ENCODE measurements around the gene AIFM1.

The AIFM1 gene

GRCh38 chrX:130167040-130167439 is 1.4 kb upstream of the AIFM1 start:
- TF ChIP-seq CREB1 (IDR thresholded peaks at IDR 0.05; ENCODE audit: low read depth), result no peak
- no peak for TF ChIP-seq TEAD4 (IDR thresholded peaks at IDR 0.05)
- TF ChIP-seq TCF12 (IDR thresholded peaks at IDR 0.05; ENCODE audit: low read depth), result no peak
- TF ChIP-seq MAX (IDR thresholded peaks at IDR 0.05), result no peak
- TF ChIP-seq, protein P1, sequence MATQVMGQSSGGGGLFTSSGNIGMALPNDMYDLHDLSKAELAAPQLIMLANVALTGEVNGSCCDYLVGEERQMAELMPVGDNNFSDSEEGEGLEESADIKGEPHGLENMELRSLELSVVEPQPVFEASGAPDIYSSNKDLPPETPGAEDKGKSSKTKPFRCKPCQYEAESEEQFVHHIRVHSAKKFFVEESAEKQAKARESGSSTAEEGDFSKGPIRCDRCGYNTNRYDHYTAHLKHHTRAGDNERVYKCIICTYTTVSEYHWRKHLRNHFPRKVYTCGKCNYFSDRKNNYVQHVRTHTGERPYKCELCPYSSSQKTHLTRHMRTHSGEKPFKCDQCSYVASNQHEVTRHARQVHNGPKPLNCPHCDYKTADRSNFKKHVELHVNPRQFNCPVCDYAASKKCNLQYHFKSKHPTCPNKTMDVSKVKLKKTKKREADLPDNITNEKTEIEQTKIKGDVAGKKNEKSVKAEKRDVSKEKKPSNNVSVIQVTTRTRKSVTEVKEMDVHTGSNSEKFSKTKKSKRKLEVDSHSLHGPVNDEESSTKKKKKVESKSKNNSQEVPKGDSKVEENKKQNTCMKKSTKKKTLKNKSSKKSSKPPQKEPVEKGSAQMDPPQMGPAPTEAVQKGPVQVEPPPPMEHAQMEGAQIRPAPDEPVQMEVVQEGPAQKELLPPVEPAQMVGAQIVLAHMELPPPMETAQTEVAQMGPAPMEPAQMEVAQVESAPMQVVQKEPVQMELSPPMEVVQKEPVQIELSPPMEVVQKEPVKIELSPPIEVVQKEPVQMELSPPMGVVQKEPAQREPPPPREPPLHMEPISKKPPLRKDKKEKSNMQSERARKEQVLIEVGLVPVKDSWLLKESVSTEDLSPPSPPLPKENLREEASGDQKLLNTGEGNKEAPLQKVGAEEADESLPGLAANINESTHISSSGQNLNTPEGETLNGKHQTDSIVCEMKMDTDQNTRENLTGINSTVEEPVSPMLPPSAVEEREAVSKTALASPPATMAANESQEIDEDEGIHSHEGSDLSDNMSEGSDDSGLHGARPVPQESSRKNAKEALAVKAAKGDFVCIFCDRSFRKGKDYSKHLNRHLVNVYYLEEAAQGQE (IDR thresholded peaks at IDR 0.05; ENCODE audit: low read depth), result no peak
- no peak for TF ChIP-seq EP300 (IDR thresholded peaks at IDR 0.05; ENCODE audit: borderline replicate concordance)
- no peak for TF ChIP-seq NFIC (IDR thresholded peaks at IDR 0.05)
- no peak for TF ChIP-seq ZBTB7A (IDR thresholded peaks at IDR 0.05; ENCODE audit: low read depth)
- TF ChIP-seq RAD21 (IDR thresholded peaks at IDR 0.05; ENCODE audit: low read depth), result no peak
- no peak for TF ChIP-seq TAF1 (IDR thresholded peaks at IDR 0.05; ENCODE audit: low read depth)
- no peak for TF ChIP-seq EGR1 (IDR thresholded peaks at IDR 0.05)
- TF ChIP-seq USF1 (IDR thresholded peaks at IDR 0.05), result no peak
- TF ChIP-seq YY1 (IDR thresholded peaks at IDR 0.05; ENCODE audit: low read depth), result no peak
- TF ChIP-seq CEBPB (IDR thresholded peaks at IDR 0.05), result no peak
- TF ChIP-seq FOXM1 (IDR thresholded peaks at IDR 0.05; ENCODE audit: borderline replicate concordance, low read depth), result no peak

DNA sequence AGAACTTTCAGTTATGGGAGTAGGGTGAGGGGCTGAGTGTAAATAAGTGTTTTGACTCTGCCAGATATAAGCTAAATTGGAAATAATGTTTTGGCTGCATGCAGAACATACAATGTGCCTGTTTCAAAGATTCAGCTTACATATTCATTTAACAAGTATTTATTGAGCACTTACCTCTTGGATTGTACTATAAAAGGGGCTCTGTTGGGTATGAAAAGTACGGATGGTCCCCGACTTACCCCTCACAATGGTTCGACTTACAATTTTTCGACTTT is 799 bp upstream of the AIFM1 start:
- no peak for TF ChIP-seq EGR1 (IDR thresholded peaks at IDR 0.05)
- TF ChIP-seq CEBPB (IDR thresholded peaks at IDR 0.05), result no peak
- no peak for TF ChIP-seq RAD21 (IDR thresholded peaks at IDR 0.05; ENCODE audit: low read depth)
- no peak for TF ChIP-seq TCF12 (IDR thresholded peaks at IDR 0.05; ENCODE audit: low read depth)
- no peak for TF ChIP-seq MAX (IDR thresholded peaks at IDR 0.05)
- TF ChIP-seq USF1 (IDR thresholded peaks at IDR 0.05), result no peak
- TF ChIP-seq, protein P1 (IDR thresholded peaks at IDR 0.05; ENCODE audit: low read depth), result no peak
- no peak for TF ChIP-seq EP300 (IDR thresholded peaks at IDR 0.05; ENCODE audit: borderline replicate concordance)
- TF ChIP-seq NFIC (IDR thresholded peaks at IDR 0.05), result no peak

DNA sequence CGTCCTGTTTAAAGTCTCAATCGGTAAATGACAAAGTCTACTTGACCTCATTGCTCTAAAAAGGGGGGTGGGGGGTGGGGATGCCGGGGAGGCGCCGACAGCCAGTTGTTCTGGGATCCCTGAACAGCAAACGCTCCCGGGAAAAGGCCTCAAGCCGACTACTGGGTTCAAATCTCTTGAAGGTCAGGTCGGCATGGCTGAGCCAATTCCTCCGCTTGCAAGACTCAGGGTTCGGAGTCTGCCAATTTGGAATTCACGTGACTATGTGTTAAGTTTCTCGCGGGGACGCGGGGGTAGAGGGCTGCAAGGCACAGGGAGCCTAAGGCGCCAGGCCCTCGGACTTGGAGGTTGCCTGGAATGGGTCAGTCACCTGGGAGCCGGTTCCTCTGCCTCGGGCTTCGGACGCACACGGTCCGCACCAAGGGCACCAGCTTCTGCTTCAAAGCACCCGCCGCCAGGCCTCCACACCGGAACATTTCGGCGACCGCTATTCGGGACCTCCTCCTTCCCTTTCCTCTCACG is 399 bp downstream of the AIFM1 start:
- TF ChIP-seq CEBPB (IDR thresholded peaks at IDR 0.05), result no peak
- TF ChIP-seq RAD21 (IDR thresholded peaks at IDR 0.05; ENCODE audit: low read depth), result no peak
- TF ChIP-seq TCF12 (IDR thresholded peaks at IDR 0.05; ENCODE audit: low read depth), result no peak
- TF ChIP-seq EP300 (IDR thresholded peaks at IDR 0.05; ENCODE audit: borderline replicate concordance), result no peak

DNA sequence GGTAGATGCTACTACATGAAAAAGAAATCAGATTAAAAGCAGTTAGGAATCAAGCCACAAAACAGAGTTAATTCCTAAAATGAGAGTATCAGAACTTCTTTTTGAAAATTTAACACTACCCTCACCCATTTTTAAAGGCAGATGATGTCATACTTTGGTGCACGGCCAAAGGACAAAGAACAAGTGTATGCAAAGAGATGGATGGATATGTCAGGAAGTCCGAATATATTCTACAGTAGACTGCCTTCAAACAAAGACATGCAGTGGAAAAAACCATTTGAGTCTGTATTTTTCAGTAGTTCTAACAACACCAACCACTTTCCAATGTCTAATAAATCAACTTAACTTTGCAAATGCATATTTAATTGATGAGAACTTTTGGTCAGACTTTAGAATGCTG is 2.2 kb downstream of the AIFM1 start:
- TF ChIP-seq EGR1 (IDR thresholded peaks at IDR 0.05) (no peak), CEBPB (IDR thresholded peaks at IDR 0.05) (no peak), RAD21 (IDR thresholded peaks at IDR 0.05; ENCODE audit: low read depth) (no peak), TAF1 (IDR thresholded peaks at IDR 0.05; ENCODE audit: low read depth) (no peak), EP300 (IDR thresholded peaks at IDR 0.05; ENCODE audit: borderline replicate concordance) (no peak)
- TF ChIP-seq, protein P1 (IDR thresholded peaks at IDR 0.05; ENCODE audit: low read depth), result no peak

- TF ChIP-seq CREB1 (IDR thresholded peaks at IDR 0.05; ENCODE audit: low read depth), result no peak
- TF ChIP-seq RAD21 (IDR thresholded peaks at IDR 0.05; ENCODE audit: low read depth), result no peak
- TF ChIP-seq ZBTB7A (IDR thresholded peaks at IDR 0.05; ENCODE audit: low read depth), result no peak
- TF ChIP-seq MAX (IDR thresholded peaks at IDR 0.05), result no peak
- TF ChIP-seq YY1 (IDR thresholded peaks at IDR 0.05; ENCODE audit: low read depth), result no peak
- TF ChIP-seq, protein P1 (IDR thresholded peaks at IDR 0.05; ENCODE audit: low read depth), result no peak
- no peak for TF ChIP-seq EGR1 (IDR thresholded peaks at IDR 0.05)
- TF ChIP-seq CEBPB (IDR thresholded peaks at IDR 0.05), result no peak
- no peak for TF ChIP-seq NFIC (IDR thresholded peaks at IDR 0.05)
- no peak for TF ChIP-seq TAF1 (IDR thresholded peaks at IDR 0.05; ENCODE audit: low read depth)
- TF ChIP-seq TEAD4 (IDR thresholded peaks at IDR 0.05), result no peak
- no peak for TF ChIP-seq FOXM1 (IDR thresholded peaks at IDR 0.05; ENCODE audit: borderline replicate concordance, low read depth)
- no peak for TF ChIP-seq EP300 (IDR thresholded peaks at IDR 0.05; ENCODE audit: borderline replicate concordance)
Measured at GRCh38 chrX:130162094-130162735, 3.4 kb downstream of the AIFM1 start.

All from Ishikawa (cell line).